WTC11 (cell line): ENCODE data around the gene IGHMBP2. TPM values are rescaled to one million over a fixed set of nuclear protein-coding genes. Genes with fewer than 3 reads are reported as not detected.

Experiments used
- ATAC-seq: fragments of 200-7000 bp; cut with Tn5 transposase; 2 replicates; pipeline ENCODE4 v1.10.0; 2021; ENCODE audit warnings: mild to moderate bottlenecking, moderate library complexity
- CTCF ChIA-PET: fragments of 300-600 bp; sonication (Branson Sonifier 250); formaldehyde crosslinking; loops from one replicate; lab custom pipeline; 2021; ENCODE audit warnings: antibody characterized with exemption; lab: Charles Lee
- POLR2A ChIA-PET: fragments of 350-600 bp; sonication (Branson Sonifier 250); formaldehyde crosslinking; loops from one replicate; lab custom pipeline; 2021; ENCODE audit warnings: antibody characterized with exemption; lab: Charles Lee
- DNase-seq: peaks from one replicate; pipeline ENCODE4 v3.0.0; 2021; ENCODE audit warnings: low spot score
- H3K27ac Mint-ChIP-seq: 2 replicates; pipeline ENCODE4 v1.8.0; 2021; ENCODE audit warnings: mixed read lengths
- H3K27me3 Mint-ChIP-seq: 2 replicates; pipeline ENCODE4 v1.8.0; 2021; ENCODE audit warnings: low read depth, mild to moderate bottlenecking, moderate library complexity, mixed read lengths
- H3K36me3 Mint-ChIP-seq: 2 replicates; pipeline ENCODE4 v1.8.0; 2021; ENCODE audit warnings: mixed read lengths
- H3K4me1 Mint-ChIP-seq: 2 replicates; pipeline ENCODE4 v1.8.0; 2022; ENCODE audit warnings: mixed read lengths
- H3K4me3 Mint-ChIP-seq: 2 replicates; pipeline ENCODE4 v1.8.0; 2021; ENCODE audit warnings: mild to moderate bottlenecking, moderate library complexity, mixed read lengths
- H3K9me3 Mint-ChIP-seq: 2 replicates; pipeline ENCODE4 v1.8.0; 2021; ENCODE audit warnings: mixed read lengths
- CBFB ChIP-seq: sonication (generic); formaldehyde crosslinking; IDR thresholded peaks from 2 replicates; pipeline ENCODE4 v1.8.1; 2022; ENCODE audit warnings: mild to moderate bottlenecking, low read depth, missing genetic modification reagents
- CREM ChIP-seq: sonication (generic); formaldehyde crosslinking; IDR thresholded peaks from 2 replicates; pipeline ENCODE4 v1.8.1; 2022; ENCODE audit warnings: mild to moderate bottlenecking, missing genetic modification reagents, moderate library complexity
- ESRRA ChIP-seq: sonication (generic); formaldehyde crosslinking; IDR thresholded peaks from 2 replicates; pipeline ENCODE4 v1.8.1; 2022; ENCODE audit warnings: mild to moderate bottlenecking, missing genetic modification reagents, borderline replicate concordance
- HMGA2 ChIP-seq: fragments of 250-450 bp; sonication (Bioruptor Pico); IDR thresholded peaks from 2 replicates; pipeline ENCODE4 v1.4.0; 2021; ENCODE audit warnings: mild to moderate bottlenecking, moderate library complexity
- JUN ChIP-seq: sonication (generic); formaldehyde crosslinking; IDR thresholded peaks from 2 replicates; pipeline ENCODE4 v1.8.0; 2023; ENCODE audit warnings: mild to moderate bottlenecking, missing genetic modification reagents
- KAT7 ChIP-seq: sonication (generic); formaldehyde crosslinking; IDR thresholded peaks from 2 replicates; pipeline ENCODE4 v1.8.1; 2023; ENCODE audit warnings: missing genetic modification reagents, mild to moderate bottlenecking, borderline replicate concordance
- MXD4 ChIP-seq: fragments of 250-450 bp; sonication (Bioruptor Pico); IDR thresholded peaks from 2 replicates; pipeline ENCODE4 v1.8.0; 2021; ENCODE audit warnings: mild to moderate bottlenecking, moderate library complexity, borderline replicate concordance
- NFATC4 ChIP-seq: fragments of 250-450 bp; sonication (Bioruptor Pico); IDR thresholded peaks from 2 replicates; pipeline ENCODE4 v1.9.0; 2021; ENCODE audit warnings: mild to moderate bottlenecking
- OVOL2 ChIP-seq: fragments of 250-450 bp; sonication (Bioruptor Pico); IDR thresholded peaks from 2 replicates; pipeline ENCODE4 v1.9.0; 2021; ENCODE audit warnings: mild to moderate bottlenecking, borderline replicate concordance
- PREB ChIP-seq: sonication (generic); formaldehyde crosslinking; IDR thresholded peaks from 2 replicates; pipeline ENCODE4 v1.8.1; 2022; ENCODE audit warnings: mild to moderate bottlenecking, missing genetic modification reagents, moderate library complexity, borderline replicate concordance
- PRRX2 ChIP-seq: fragments of 250-450 bp; sonication (Bioruptor Pico); IDR thresholded peaks from 2 replicates; pipeline ENCODE4 v1.8.0; 2021; ENCODE audit warnings: mild to moderate bottlenecking
- RELA ChIP-seq: sonication (generic); formaldehyde crosslinking; IDR thresholded peaks from 2 replicates; pipeline ENCODE4 v1.8.1; 2022; ENCODE audit warnings: missing genetic modification reagents, mild to moderate bottlenecking, borderline replicate concordance
- SP1 ChIP-seq: sonication (generic); formaldehyde crosslinking; conservative IDR thresholded peaks from 2 replicates; pipeline ENCODE4 v1.8.1; 2022; ENCODE audit warnings: missing genetic modification reagents
- TEAD4 ChIP-seq: sonication (generic); formaldehyde crosslinking; IDR thresholded peaks from 2 replicates; pipeline ENCODE4 v1.8.0; 2022; ENCODE audit warnings: mild to moderate bottlenecking, missing genetic modification reagents
- ZMAT4 ChIP-seq: fragments of 250-450 bp; sonication (Bioruptor Pico); IDR thresholded peaks from 2 replicates; pipeline ENCODE4 v1.9.0; 2021; ENCODE audit warnings: mild to moderate bottlenecking
- ZNF232 ChIP-seq: sonication (generic); formaldehyde crosslinking; IDR thresholded peaks from 2 replicates; pipeline ENCODE4 v1.8.0; 2022; ENCODE audit warnings: mild to moderate bottlenecking, missing genetic modification reagents
- total RNA-seq: library from RNA; stranded (reverse); gene quantifications from 3 replicates; pipeline ENCODE4 v1.2.3, GENCODE V29; 2021
- TF ChIP-seq, protein P1 (sequence below): fragments of 250-450 bp; sonication (Bioruptor Pico); IDR thresholded peaks from 2 replicates; pipeline ENCODE4 v1.9.0; 2021; ENCODE audit warnings: mild to moderate bottlenecking, borderline replicate concordance
- TF ChIP-seq, protein P2 (sequence below): sonication (generic); formaldehyde crosslinking; IDR thresholded peaks from 2 replicates; pipeline ENCODE4 v1.8.1; 2022; ENCODE audit warnings: low read depth, missing genetic modification reagents, borderline replicate concordance
- TF ChIP-seq, protein P3 (sequence below): sonication (generic); formaldehyde crosslinking; conservative IDR thresholded peaks from 2 replicates; pipeline ENCODE4 v1.8.1; 2022; ENCODE audit warnings: mild to moderate bottlenecking, missing genetic modification reagents
- TF ChIP-seq, protein P4 (sequence below): sonication (generic); formaldehyde crosslinking; IDR thresholded peaks from 2 replicates; pipeline ENCODE4 v1.8.1; 2023; ENCODE audit warnings: mild to moderate bottlenecking, missing genetic modification reagents, moderate library complexity

IGHMBP2 gene
- total RNA-seq, 1 experiment from 2014 or later = 22.5 TPM

GRCh38 chr11:68863553-68864265 lies 40.0 kb upstream of the IGHMBP2 start:
- Mint-ChIP-seq H3K9me3 (peaks cover 15% of the 10 kb centered on the region), H3K4me3 (no peak overlapping the region), H3K27ac (no peak overlapping the region), H3K27me3 (no peaks in the 10 kb centered on the region), H3K36me3 (peaks cover 8% of the 10 kb centered on the region), H3K4me1 (peaks cover 6% of the 10 kb centered on the region)
- DNase-seq (no peak), ATAC-seq (no peak)
- ChIA-PET CTCF (no interaction called here), POLR2A (no interaction called here)
- TF ChIP-seq ZMAT4 (CRISPR knock-in tag) = no peak

- ChIA-PET CTCF (no interaction called here), POLR2A (no interaction called here)
- H3K36me3 Mint-ChIP-seq = peaks cover 8% of the 10 kb centered on the region
- ATAC-seq (no peak), DNase-seq (no peak)
- peak overlapping the region; percentile 27; the same call in 1 of the 2 replicates for H3K27ac Mint-ChIP-seq
- no peaks in the 10 kb centered on the region for H3K27me3 Mint-ChIP-seq
- H3K9me3 Mint-ChIP-seq = peaks cover 9% of the 10 kb centered on the region
- H3K4me1 Mint-ChIP-seq = peaks cover 19% of the 10 kb centered on the region
- H3K4me3 Mint-ChIP-seq = no peak overlapping the region
- TF ChIP-seq, protein P1, sequence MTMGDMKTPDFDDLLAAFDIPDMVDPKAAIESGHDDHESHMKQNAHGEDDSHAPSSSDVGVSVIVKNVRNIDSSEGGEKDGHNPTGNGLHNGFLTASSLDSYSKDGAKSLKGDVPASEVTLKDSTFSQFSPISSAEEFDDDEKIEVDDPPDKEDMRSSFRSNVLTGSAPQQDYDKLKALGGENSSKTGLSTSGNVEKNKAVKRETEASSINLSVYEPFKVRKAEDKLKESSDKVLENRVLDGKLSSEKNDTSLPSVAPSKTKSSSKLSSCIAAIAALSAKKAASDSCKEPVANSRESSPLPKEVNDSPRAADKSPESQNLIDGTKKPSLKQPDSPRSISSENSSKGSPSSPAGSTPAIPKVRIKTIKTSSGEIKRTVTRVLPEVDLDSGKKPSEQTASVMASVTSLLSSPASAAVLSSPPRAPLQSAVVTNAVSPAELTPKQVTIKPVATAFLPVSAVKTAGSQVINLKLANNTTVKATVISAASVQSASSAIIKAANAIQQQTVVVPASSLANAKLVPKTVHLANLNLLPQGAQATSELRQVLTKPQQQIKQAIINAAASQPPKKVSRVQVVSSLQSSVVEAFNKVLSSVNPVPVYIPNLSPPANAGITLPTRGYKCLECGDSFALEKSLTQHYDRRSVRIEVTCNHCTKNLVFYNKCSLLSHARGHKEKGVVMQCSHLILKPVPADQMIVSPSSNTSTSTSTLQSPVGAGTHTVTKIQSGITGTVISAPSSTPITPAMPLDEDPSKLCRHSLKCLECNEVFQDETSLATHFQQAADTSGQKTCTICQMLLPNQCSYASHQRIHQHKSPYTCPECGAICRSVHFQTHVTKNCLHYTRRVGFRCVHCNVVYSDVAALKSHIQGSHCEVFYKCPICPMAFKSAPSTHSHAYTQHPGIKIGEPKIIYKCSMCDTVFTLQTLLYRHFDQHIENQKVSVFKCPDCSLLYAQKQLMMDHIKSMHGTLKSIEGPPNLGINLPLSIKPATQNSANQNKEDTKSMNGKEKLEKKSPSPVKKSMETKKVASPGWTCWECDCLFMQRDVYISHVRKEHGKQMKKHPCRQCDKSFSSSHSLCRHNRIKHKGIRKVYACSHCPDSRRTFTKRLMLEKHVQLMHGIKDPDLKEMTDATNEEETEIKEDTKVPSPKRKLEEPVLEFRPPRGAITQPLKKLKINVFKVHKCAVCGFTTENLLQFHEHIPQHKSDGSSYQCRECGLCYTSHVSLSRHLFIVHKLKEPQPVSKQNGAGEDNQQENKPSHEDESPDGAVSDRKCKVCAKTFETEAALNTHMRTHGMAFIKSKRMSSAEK = no peak
- no peak for TF ChIP-seq MXD4 (CRISPR knock-in tag)
- TF ChIP-seq OVOL2 = no peak
Observed at GRCh38 chr11:68865241-68865640, 38.5 kb upstream of the IGHMBP2 start.

DNA sequence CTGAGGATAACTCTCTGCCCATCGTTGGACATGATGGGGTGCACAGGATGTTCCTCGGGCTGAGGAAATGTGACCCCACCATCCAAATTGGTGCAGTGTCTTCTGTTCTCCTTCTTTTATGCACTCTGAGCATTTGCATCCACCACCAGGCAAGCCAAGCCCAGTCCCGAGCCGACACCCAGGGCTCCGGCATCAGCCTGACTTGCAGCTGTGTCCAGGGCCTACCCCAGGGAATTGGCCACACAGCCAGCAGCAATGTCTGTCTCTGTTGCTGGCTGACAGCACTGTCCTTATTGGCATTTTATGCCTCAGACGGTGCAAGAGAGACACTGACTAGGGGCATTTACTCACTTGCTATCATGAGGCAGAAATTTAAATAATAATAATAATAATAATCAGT lies 36.6 kb upstream of the IGHMBP2 start:
- no peak overlapping the region for H3K4me3 Mint-ChIP-seq
- no peaks in the 10 kb centered on the region for H3K27me3 Mint-ChIP-seq
- CTCF ChIA-PET = no interaction called here
- ATAC-seq (no peak), DNase-seq (no peak)
- TF ChIP-seq CBFB (CRISPR knock-in tag) (no peak), PREB (no peak)
- peaks cover 5% of the 10 kb centered on the region for H3K36me3 Mint-ChIP-seq
- peaks cover 25% of the 10 kb centered on the region for H3K4me1 Mint-ChIP-seq
- H3K27ac Mint-ChIP-seq = no peak overlapping the region
- POLR2A ChIA-PET = no interaction called here
- H3K9me3 Mint-ChIP-seq = peaks cover 9% of the 10 kb centered on the region

DNA sequence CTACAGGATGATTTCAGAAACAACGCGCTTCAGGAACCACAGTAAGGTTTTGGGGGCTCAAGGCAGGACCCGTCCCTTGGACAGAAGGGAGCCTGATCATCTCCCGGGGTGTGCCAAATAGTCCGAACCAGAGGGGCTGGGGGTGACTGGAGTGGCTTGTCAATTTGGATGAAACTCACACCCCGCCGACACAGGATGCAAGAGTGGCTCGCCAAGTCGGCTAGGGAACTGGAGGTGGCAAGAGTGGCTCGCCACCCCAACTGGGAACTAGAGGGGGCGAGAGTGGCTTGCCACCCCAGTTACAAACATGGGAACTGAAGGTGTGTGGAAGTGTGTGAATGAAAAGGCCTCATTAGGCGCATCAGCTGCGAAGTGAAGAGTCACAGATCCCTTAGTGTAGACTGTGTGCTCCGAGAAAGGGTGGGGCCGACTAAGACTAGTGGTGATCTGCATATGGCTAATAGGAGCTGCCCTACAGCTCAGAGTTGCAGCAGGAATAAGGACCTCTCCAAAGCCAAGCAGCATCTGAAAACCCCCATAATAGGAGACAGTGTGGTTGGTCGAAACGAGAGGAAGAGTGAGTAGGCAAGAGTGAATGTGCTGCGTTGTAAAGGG lies 35.4 kb upstream of the IGHMBP2 start:
- Mint-ChIP-seq H3K4me3 (no peak overlapping the region), H3K27me3 (no peaks in the 10 kb centered on the region), H3K9me3 (peaks cover 4% of the 10 kb centered on the region), H3K4me1 (peaks cover 25% of the 10 kb centered on the region), H3K27ac (no peak overlapping the region), H3K36me3 (0 out of 2 replicates have a peak, but pooled peaks cover 2% of the 10 kb centered on the region)
- POLR2A ChIA-PET = no interaction called here
- CTCF ChIA-PET = interaction anchor here (1.5 to 1.9 kb wide), 2 partner anchors 22 to 70 kb away, joined by 5 to 11 read pairs; no protein-coding TSS in a partner anchor
- no peak for DNase-seq
- ATAC-seq = peak; percentile 38; the same call in 1 of the 2 replicates
- TF ChIP-seq SP1 (no peak), TEAD4 (CRISPR knock-in tag) (no peak), CREM (no peak), ESRRA (no peak), JUN (CRISPR knock-in tag) (no peak), ZNF232 (CRISPR knock-in tag) (no peak), RELA (CRISPR knock-in tag) (no peak), KAT7 (no peak), NFATC4 (CRISPR knock-in tag) (no peak), PRRX2 (no peak), HMGA2 (CRISPR knock-in tag) (no peak)
- TF ChIP-seq, protein P2, sequence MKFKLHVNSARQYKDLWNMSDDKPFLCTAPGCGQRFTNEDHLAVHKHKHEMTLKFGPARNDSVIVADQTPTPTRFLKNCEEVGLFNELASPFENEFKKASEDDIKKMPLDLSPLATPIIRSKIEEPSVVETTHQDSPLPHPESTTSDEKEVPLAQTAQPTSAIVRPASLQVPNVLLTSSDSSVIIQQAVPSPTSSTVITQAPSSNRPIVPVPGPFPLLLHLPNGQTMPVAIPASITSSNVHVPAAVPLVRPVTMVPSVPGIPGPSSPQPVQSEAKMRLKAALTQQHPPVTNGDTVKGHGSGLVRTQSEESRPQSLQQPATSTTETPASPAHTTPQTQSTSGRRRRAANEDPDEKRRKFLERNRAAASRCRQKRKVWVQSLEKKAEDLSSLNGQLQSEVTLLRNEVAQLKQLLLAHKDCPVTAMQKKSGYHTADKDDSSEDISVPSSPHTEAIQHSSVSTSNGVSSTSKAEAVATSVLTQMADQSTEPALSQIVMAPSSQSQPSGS = no peak
- TF ChIP-seq, protein P3, sequence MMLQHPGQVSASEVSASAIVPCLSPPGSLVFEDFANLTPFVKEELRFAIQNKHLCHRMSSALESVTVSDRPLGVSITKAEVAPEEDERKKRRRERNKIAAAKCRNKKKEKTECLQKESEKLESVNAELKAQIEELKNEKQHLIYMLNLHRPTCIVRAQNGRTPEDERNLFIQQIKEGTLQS (CRISPR knock-in tag) = no peak
- TF ChIP-seq, protein P4, sequence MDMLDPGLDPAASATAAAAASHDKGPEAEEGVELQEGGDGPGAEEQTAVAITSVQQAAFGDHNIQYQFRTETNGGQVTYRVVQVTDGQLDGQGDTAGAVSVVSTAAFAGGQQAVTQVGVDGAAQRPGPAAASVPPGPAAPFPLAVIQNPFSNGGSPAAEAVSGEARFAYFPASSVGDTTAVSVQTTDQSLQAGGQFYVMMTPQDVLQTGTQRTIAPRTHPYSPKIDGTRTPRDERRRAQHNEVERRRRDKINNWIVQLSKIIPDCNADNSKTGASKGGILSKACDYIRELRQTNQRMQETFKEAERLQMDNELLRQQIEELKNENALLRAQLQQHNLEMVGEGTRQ (CRISPR knock-in tag) = no peak
